T follicular helper cell (primary cell): ENCODE data around the gene CELSR1.

Source experiments
- DNase-seq: peaks from one replicate; pipeline ENCODE4 v3.0.0-alpha.2; 2020; ENCODE audit warnings: low read depth

CELSR1 gene

GRCh38 chr22:46462726-46463371 is 74.6 kb downstream of the CELSR1 start:
- no peak for DNase-seq

DNA sequence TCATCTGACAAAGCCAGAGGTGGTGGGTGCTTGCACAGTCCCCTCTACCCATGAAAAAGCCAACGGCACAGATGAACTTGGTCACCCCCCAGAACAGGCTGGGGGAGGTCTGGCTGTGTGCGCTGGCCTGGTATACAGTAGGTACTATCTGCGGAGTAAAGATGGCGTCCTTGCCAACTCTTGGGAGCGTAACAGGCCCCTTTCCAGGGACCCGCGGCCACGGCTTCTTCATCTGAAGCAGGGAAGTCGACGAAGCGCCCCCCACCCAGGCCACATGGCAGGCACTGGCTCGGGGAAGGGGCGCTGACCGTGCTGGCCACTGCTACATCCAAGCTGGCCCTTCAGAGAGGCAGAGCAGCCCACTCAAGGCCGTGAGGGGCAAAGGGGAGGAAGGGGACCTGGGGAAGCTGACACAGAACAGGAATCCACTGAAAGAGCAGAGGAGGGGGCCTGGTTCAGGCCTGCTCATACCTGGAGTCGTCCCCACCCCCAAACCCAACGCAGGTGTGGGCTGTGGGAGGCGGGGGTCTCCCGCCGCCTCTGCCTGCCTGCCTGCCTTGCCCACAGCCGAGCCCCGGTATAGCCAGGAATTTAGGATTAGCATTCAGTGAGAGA is 75.7 kb downstream of the CELSR1 start:
- DNase-seq, result no peak

- DNase-seq, result no peak
Measured at GRCh38 chr22:46460857-46461256, 76.6 kb downstream of the CELSR1 start.

GRCh38 chr22:46459347-46460065 is 77.9 kb downstream of the CELSR1 start:
- DNase-seq, result no peak

GRCh38 chr22:46458525-46458924 is 78.9 kb downstream of the CELSR1 start:
- DNase-seq, result no peak

DNA sequence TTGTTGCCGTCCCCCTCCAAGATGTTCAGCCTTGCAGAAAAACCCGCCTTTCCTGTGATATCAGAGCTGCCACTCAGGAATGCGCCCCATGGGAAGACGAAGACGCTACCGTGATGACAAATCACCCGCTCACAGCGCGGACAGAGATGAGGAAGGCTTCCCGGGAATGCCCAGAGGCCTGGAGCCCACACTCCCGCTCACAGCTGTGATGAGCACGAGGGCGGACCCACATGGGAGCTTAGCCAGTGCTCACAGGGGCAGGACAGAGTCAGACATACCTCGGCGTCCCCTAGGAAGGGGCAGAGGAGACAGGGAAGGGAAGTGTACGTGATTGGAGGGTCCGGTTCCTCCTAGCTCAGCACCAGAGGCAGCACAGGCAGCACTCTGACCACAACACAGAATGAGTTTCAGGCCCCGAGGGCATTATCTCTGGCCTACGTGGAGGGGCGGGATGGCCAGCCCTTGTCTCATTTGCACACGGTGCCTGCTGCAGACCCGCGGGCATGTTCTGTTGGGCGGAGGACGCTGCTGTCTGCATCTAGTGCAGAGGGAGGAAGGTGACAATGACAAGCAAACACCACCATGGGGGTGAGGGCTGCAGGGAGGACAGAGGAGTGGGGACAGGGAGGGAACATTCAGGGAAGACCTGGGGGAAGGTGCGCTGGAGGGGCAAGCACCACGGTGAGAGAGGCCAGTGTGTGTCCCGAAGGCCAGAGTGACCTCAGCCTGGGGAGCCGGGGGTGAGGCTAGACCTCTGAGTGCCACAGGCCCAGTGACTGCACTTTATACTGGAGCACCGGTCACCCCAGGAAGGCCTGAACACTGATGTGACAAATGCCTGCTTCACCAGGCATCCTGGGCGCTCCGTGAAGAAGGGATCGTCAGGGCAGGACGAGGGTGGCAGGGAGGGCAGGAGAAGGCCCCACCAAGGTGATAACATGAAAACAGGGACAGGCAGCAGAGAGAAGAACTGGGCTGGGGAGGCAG is 79.6 kb downstream of the CELSR1 start:
- no peak for DNase-seq

GRCh38 chr22:46456818-46457163 is 80.6 kb downstream of the CELSR1 start:
- no peak for DNase-seq

DNA sequence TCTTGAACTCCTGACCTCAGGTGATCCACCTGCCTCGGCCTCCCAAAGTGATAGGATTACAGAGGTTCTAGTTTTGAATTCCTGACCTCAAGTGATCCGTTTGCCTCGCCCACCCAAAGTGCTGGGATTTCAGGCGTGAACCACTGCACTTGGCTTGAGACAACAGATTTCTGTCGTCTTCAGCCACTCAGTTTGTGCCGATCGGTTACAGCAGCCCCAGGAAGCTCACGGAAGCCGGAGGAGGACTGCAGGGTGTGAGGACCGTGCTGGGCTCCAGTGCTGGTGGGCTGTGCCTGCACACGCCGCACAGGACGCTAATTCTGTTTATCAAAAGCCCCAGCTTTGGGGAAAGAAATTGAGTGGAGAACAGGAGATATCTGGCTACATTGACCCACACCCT is 82.0 kb downstream of the CELSR1 start:
- no peak for DNase-seq

DNA sequence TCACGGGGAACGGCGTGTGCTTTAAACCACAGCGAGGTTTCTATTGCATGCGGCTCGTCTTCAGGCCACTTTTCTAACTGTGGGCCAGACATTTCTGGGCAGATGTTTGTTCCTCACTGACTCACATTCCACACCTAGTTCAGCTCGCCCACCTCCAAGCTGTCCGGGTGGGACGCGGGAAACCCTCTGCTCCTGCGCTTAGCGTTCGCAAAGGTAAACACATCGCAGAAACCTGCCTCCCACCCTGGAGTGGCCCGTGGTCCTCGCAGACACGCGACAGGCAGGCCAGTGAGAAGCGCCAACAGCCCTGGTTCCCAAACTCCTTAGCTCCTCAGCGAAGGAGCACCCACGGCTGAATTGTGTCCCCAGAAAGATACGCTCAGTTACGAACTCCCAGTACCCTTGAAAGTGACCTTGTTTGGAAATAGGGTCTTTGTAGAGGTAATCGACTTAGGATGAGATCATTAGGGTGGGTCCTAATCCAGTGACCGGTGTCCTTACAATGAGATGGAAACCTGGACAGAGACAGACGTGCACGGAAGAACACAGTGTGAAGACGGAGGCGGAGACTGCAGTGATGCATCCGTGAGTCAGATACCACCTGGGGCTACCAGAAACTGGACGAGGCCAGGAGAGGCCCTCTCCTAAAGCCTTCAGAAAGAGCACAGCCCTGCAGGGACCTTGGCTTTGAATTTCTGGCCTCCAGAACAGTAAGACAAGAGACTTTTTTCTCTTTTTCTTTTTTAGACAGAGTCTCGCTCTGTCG is 82.7 kb downstream of the CELSR1 start:
- no peak for DNase-seq

GRCh38 chr22:46453829-46454503 is 83.5 kb downstream of the CELSR1 start:
- DNase-seq, result no peak

DNA sequence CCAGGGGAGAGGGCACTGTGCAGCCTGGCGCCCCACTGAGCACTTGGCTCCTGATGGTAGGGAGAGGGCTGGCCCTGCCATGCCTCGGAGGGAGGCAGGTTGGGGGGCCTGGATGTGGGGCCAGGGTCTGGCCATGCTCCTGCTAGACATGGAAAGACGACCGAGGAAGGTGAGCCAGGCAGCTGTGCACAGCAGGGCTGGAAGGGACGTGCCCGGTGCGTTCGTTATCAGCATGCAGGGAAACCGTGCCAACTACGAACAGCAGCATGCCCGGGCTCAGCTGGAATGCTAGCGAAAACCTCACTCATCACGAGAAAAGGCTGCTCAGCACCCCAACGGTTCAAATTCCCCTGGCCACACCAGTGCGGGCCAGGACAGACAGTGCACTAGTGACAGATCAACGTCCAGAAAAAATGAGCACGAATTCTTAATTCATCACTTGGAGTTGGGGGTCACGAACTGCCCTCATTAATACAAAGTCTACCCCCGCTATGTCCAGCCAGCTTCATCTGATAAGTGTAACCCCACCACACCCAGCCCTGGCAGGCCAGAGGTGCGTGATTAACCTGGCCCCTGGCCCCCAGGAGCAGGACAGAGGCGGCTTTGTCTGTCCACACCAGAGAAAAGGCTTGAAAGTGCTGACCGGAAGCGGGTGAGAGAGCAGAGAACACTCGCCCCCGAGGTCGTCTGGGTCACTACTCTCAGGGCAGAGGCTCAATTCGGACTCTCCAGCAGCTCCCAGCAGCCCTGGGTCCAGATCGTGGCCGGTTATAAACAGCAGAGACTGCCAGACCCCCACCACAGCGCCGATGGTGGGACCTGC is 84.2 kb downstream of the CELSR1 start:
- DNase-seq, result no peak

- DNase-seq, result no peak
Measured at GRCh38 chr22:46452195-46453005, 85.0 kb downstream of the CELSR1 start.

- no peak for DNase-seq
Measured at GRCh38 chr22:46451741-46452140, 85.7 kb downstream of the CELSR1 start.

GRCh38 chr22:46450931-46451561 is 86.4 kb downstream of the CELSR1 start:
- no peak for DNase-seq

DNA sequence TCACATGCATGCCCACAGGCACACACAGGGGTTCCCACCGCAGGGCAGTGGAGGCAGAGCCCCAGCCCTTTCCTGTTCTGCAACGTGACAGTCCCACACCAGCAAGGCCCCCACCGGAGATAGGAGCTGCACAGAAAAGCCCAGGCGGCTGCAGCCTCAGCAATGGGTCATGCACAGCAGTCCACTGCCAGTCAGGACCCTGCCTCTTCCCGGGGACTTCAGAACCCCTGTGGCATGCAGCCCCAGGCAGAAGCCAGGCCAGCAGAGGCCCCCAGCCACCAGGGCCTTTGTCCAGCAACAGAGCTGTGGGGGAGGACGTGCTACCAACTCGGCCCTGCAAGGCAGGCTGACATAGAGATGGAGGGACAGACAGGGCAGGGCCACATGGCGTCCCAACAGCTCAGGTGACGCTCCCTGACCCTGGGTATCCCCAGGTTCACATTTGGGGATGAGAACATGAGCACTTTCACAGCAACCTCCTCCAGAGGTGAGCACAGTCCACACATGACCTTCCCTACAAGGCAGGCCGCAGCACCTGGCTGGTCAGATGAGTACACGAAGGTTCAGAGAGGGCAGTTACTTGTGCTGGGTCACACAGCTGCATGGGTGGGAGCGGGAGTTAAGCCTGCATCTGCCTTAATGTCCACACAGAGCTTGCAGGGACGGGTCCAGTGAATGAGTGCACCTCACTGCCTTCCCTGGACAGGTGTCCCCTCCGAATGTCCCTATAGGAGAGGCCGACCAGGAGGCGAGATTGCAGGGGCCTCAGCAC is 87.3 kb downstream of the CELSR1 start:
- DNase-seq, result no peak

DNA sequence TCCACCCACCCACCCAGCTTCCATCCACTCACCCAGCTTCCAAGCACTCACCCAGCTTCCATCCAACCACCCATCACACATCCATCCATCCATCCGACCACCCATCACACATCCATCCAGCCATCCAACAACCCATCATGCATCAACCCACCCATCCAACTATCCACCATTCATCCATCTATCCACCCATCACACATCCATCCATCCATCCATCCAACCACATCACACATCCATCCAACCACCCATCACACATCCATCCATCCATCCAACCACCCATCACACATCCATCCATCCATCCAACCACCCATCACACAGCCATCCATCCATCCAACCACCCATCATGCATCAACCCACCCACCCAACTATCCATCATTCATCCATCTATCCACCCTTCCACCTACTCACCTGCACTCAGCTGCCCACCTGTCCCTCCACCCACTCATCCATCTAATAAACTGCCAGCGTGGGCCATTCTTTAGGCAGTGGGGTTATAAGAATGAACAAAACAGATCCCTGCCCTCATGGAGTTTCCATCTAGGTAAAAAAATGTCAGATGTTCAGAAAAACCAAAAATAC is 88.2 kb downstream of the CELSR1 start:
- no peak for DNase-seq

GRCh38 chr22:46448333-46448732 is 89.1 kb downstream of the CELSR1 start:
- DNase-seq, result no peak
